ENCODE measurements around the gene NPIPB5. TPM values are rescaled to one million over a fixed set of nuclear protein-coding genes. Genes with fewer than 3 reads are reported as not detected.
"Not testable (repeated sequence)": the region's sequence is repeated elsewhere in the genome, so short reads cannot be mapped to it uniquely, and the experiment has no call there.

NPIPB5 gene
- 49.5 TPM for total RNA-seq
- long read RNA-seq, partial matches to known transcripts, result 0 of 1 reads
- long read RNA-seq, other reads (novel, unspliced or antisense), result 1 of 1 reads

DNA sequence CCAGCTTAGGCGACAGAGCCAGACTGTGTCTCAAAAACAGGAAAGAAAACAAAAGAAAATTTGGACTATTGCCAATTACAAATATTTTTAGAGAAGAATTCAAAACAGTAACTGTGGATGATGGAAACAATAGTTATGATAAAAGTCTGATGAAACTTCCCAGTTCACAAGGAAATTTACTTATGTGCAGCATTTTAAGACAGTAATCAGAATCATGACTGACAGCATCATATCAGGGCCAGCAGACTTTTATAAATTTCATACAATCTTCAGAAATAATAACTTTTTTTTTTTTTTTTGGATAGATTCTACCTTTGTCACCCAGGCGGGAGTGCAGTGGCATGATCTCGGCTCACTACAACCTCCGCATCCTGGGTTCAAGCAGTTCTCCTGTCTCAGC, at the start of gene NPIPB5:
TSS of gene NPIPB5 (plus strand) at position 301 of the 400 bp plus-strand sequence. CDS start 2,911 bp downstream, outside the sequence.
- H3K4me3 ChIP-seq; H3K9me3 ChIP-seq (replicated peaks); DNase-seq; H3K36me3 ChIP-seq; H3K27me3 ChIP-seq (ENCODE audit: low read depth); H3K4me1 ChIP-seq; H3K27ac ChIP-seq (replicated peaks); intact Hi-C loops (cut with micrococcal nuclease): not testable (repeated sequence)

DNA sequence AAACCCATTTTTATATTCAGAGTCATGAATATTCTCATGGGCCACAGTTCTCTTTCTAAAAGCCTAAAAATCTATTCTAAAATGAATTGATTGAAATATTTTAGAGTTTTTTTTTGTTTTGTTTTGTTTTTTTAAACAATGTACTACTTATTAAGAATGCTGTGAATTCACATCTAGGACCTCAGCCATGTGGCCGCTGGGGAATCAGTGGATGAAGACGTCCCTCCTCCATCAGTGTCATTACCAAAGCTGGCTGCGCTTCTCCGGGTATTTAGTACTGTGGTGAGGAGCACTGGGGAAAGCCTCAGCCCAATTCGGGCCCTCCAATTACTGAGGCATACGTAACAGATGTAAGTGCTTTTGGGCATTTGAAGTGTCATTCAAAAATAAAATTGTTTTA, 41.8 kb upstream of the NPIPB5 start:
- H3K4me3 ChIP-seq; H3K9me3 ChIP-seq (replicated peaks); intact Hi-C loops (cut with micrococcal nuclease); H3K27ac ChIP-seq (replicated peaks); H3K36me3 ChIP-seq; H3K27me3 ChIP-seq (ENCODE audit: low read depth); H3K4me1 ChIP-seq; DNase-seq: not testable (repeated sequence)

DNA sequence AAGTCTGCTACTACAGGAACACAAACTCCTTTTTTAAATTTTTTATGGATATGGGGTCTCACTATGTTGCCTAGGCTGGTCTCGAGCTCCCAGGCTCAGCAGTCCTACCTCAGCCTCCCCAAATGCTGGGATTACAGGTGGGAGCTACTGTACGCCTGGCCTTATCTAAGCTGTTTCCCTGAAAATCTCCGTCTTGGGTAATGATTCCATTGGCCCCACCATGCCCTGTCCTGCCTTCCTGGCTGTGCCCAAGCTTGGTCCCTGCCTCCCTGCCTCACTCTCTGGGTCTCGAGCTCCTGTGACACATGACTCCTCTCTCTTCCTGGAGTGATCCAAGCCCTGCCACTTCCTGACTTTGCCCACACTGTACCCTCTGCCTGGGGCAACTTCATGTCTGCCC, 27.3 kb downstream of the NPIPB5 start:
- H3K27me3 ChIP-seq (ENCODE audit: low read depth); H3K36me3 ChIP-seq; DNase-seq; H3K9me3 ChIP-seq (replicated peaks); H3K27ac ChIP-seq (replicated peaks); H3K4me3 ChIP-seq; H3K4me1 ChIP-seq; intact Hi-C loops (cut with micrococcal nuclease): not testable (repeated sequence)

DNA sequence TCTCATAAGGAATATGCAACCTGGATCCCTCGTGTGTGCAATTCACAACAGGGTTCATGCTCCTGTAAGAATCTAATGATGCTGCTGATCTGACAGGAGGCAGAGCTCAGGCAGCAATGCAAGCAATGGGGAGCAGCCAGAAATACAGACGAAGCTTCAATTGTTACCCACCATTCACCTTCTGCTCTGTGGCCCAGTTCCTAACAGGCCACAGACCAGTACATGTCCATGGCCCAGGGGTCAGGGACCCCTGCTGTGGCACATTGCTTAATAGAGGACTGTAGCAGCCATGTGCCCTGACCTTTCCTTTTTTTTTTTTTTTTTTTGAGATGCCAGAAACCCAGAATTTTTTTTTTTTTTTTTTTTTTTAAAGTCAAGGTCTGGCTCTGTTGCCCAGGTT, 34.1 kb downstream of the NPIPB5 start:
- H3K4me1 ChIP-seq; H3K27me3 ChIP-seq (ENCODE audit: low read depth); intact Hi-C loops (cut with micrococcal nuclease); DNase-seq; H3K36me3 ChIP-seq; H3K4me3 ChIP-seq; H3K9me3 ChIP-seq (replicated peaks); H3K27ac ChIP-seq (replicated peaks): not testable (repeated sequence)

DNA sequence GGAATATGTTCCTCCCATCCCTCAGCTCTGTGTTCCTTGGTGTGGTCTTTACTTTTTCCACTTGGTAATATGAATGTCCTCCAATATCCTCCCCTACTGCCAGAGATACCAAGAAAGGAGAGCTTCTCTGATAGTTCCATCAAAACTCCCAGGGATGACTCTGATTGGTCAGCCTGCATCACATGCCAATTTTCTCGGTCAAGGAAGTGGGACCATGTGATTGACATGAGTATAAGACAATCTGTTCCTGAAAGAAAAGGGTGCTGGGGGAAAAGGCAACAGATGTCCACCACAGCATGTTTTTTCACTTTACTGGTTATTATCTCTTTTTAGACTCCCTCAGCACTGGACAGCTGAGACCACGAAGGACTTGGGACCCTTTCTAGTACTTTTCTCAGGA, 35.9 kb downstream of the NPIPB5 start:
- intact Hi-C loops (cut with micrococcal nuclease); DNase-seq: not testable (repeated sequence)

GRCh38 chr16:22547170-22547765, 36.6 kb downstream of the NPIPB5 start:
- intact Hi-C loops (cut with micrococcal nuclease); H3K27ac ChIP-seq (replicated peaks); H3K4me1 ChIP-seq; DNase-seq; H3K27me3 ChIP-seq (ENCODE audit: low read depth); H3K9me3 ChIP-seq (replicated peaks); H3K36me3 ChIP-seq; H3K4me3 ChIP-seq: not testable (repeated sequence)

More for the DNA sequence above, 35.9 kb downstream of the NPIPB5 start:
- H3K9me3 ChIP-seq (replicated peaks); H3K4me3 ChIP-seq; H3K4me1 ChIP-seq; H3K36me3 ChIP-seq; H3K27me3 ChIP-seq (ENCODE audit: low read depth); H3K27ac ChIP-seq (replicated peaks): not testable (repeated sequence)

- H3K9me3 ChIP-seq (replicated peaks); H3K27ac ChIP-seq (replicated peaks); DNase-seq; H3K4me3 ChIP-seq; H3K4me1 ChIP-seq; H3K27me3 ChIP-seq (ENCODE audit: low read depth); H3K36me3 ChIP-seq; intact Hi-C loops (cut with micrococcal nuclease): not testable (repeated sequence)
Observed at GRCh38 chr16:22549853-22550252, 39.2 kb downstream of the NPIPB5 start.

- H3K4me1 ChIP-seq; H3K4me3 ChIP-seq; H3K27ac ChIP-seq (replicated peaks); H3K9me3 ChIP-seq (replicated peaks); intact Hi-C loops (cut with micrococcal nuclease); H3K27me3 ChIP-seq (ENCODE audit: low read depth); DNase-seq; H3K36me3 ChIP-seq: not testable (repeated sequence)
Observed at GRCh38 chr16:22551143-22551542, 40.5 kb downstream of the NPIPB5 start.

GRCh38 chr16:22551651-22552050, 41.0 kb downstream of the NPIPB5 start:
- H3K4me3 ChIP-seq; H3K4me1 ChIP-seq; H3K27ac ChIP-seq (replicated peaks); intact Hi-C loops (cut with micrococcal nuclease); H3K27me3 ChIP-seq (ENCODE audit: low read depth); DNase-seq; H3K9me3 ChIP-seq (replicated peaks); H3K36me3 ChIP-seq: not testable (repeated sequence)

DNA sequence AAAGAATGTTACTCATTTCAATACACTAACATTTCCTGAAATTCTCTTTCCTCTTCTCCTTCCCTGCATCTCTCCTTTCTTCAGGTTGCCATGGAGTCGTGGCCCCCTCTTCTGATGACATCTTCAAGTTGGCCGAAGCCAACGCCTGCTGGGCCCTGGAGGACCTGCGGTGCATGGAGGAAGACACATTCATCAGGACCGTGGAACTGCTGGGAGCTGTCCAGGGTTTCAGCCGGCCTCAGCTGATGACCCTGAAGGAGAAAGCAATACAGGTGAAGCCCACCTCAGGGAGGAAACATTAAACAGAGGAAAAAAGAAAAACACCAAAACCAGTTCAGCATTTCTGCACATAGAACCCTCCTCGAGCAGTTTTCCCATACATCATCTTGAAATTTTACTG, 46.1 kb downstream of the NPIPB5 start:
- H3K36me3 ChIP-seq; H3K27me3 ChIP-seq (ENCODE audit: low read depth); H3K4me3 ChIP-seq; H3K9me3 ChIP-seq (replicated peaks); intact Hi-C loops (cut with micrococcal nuclease); H3K27ac ChIP-seq (replicated peaks); DNase-seq; H3K4me1 ChIP-seq: not testable (repeated sequence)

Other genes starting within 250 kb of the NPIPB5 start
- gene POLR3E, start 213.5 kb upstream of the NPIPB5 start, total RNA-seq, result 38.4 TPM
- gene CDR2, start 136.3 kb upstream of the NPIPB5 start, total RNA-seq, result 6.8 TPM

All from left ventricle myocardium inferior (tissue), 1 donor.